GM19099 (cell line): Measurements from ENCODE around the gene RTP5.

Source experiments
- POLR2A ChIP-seq: IDR thresholded peaks from 3 replicates; pipeline ENCODE4 v1.6.1; 2011; ENCODE audit warnings: low read depth; ENCODE audit not compliant: insufficient read length; ENCODE audit errors: extremely low read depth

RTP5 gene

DNA sequence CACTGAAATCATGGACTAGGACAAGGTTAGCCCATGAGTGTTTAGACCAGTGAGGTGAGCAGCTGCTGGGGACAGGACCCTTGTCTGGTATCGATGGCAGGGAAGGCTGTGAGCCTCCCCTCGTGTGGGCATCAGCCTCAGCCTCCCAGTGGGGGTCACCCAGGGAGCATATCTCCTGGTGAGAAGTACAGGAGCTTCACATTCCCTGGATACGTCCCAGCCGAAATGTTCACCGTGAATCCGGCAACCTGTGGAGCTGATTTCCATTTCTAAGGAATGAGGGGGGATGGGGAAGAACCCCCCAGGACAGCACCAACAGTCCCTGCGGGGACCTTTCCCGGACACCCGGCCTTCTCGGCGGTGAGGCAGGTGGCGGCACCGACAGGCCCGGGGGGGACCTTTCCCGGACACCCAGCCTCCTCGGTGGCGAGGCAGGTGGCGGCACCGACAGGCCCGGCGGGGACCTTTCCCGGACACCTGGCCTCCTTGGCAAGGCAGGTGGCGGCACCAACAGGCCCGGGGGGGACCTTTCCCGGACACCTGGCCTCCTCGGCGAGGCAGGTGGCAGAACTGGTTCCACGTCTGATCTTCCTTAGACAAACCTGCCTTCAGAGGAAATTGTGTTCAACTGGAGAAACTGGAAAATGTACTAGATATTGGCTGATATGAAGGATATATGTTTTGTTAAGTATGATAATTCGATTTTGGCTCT lies 21.2 kb downstream of the RTP5 start:
- no peak for TF ChIP-seq POLR2A

DNA sequence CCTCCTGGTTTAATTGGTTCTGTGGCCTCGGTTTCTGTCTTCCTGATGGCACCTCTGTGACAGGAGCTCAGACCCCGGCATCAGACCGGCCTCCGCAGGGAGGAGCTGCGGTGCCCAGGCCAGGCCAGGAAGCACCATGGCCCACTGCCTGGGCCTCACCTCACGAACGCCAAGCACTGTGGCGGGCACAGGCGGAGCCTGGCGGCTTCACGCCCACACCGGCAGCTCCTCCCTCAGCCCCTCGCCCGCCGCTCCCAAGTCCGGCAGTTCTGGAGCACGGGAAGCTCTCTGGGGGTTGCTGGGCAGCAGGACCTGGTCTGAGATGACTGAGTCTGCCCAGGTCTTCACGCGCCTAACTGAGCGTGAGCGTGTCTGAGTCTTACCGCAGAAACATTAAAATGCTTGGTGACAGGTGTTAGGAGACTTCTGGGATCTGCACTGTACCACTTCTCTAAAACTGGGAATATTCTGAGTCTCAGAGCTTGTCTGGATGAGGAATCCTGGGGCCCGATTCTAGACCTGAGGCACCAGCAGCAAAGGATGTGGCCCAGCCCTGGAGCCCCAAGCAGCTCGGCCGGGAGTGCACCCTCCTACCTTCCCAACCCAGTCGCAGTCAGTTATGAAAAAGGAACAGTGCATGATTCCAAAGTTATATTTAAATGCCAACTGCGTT lies 21.9 kb downstream of the RTP5 start:
- TF ChIP-seq POLR2A: no peak

- no peak for TF ChIP-seq POLR2A
Observed at GRCh38 chr2:241891988-241892298, 22.4 kb downstream of the RTP5 start.

DNA sequence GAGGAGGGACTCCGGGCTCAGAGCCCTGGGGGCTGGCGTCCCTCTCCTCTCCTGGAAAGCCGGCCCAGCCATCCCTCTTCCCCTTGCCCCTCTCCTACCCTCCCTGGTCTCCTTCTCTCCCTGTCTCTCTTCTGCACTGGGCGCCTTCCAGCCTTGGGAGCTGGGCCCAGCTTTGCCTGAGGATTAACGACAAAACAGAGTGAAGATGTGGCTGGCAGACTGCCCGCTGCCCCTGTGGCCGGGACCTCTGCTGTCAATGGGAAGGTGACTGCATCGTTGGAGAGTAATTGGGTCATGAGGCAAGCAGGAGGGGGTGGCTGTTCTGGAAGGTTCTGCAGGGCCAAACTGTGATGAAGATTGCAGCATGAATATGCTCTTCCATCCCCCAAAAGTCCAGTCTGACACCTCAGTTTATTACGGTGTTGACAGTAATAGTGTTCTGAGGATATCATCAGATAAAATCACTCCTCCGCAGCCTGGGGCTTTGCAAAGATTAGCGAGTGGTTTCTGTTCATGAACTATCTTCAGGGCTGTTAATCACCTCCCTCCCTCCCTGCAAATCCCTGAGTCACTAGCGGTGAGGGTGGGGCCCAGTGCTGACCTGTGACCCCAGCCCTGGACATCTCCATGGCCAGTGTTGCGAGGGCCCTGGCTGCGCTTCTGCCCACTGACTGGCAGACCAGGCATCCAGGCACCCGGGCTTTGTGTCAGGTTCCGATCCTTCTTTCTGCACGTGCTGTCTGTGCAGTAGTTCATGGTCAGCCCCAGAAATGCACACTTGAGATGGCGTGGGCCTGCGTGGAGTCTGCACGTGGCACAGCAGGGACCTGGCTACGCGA lies 23.0 kb downstream of the RTP5 start:
- TF ChIP-seq POLR2A: no peak

GRCh38 chr2:241893265-241893664 lies 23.7 kb downstream of the RTP5 start:
- no peak for TF ChIP-seq POLR2A

DNA sequence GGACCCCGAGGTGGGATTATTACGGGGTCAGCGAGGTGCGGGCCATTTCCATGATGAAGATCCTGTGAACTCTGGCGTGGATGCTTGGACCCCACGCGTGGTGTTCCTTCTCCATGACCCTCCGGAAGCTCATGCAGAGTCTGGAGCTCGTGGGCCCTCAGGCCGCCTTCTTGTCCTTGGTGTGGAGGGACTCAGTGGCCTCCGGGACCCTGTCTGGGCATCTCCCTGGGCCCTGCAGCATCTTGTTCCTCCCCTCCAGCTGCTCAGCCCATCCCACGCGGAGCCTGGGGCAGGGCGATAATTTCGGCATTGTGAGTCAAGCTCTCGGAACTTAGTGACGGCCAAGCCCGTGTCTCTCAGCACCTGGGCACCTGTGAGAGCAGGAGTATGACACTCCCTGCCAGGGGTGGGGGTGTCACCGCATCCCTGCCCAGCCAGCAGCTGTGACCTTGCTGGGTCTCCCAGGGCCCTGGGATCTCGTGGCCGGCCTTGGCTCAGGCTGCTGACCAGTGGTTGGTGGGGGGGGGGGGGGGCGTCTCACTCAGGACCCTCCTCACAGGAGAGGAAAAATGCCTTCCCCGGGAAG lies 24.6 kb downstream of the RTP5 start:
- no peak for TF ChIP-seq POLR2A

DNA sequence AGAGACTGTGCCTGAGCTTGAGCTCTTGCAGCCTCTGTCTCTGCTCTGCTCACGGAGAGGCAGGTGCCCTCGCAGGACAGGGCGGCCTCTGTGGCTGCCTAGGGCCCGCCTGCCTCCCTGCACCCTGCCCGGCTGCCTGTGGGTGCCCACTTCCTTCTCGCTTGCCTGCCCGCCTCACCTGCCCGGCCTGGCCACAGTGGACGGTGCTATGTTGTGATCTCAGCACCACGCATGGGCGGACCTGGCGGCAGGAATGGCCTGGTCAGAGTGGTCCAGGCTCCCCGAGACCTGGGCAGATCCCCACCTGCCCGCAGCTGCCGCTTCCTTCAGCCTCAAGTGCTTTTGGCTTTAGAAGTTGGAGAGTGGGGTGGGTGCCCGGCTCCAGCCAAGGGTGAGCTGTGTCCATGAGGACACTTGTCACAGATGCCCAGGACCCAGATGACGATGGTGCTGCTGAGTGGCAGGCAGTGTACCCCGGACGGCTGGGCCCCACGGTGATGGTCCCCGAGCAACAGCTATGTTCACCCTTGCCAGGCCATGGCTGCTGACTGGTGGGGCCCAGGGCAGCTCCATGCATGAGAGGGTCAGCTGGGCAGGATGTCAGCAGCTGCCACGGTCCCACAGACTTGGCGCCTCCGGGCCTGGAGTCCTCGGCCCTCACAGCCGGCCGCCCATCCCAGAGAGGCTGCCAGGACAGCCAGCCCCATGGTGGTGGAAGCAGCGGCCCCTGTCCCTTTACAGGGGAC lies 25.3 kb downstream of the RTP5 start:
- TF ChIP-seq POLR2A: no peak

DNA sequence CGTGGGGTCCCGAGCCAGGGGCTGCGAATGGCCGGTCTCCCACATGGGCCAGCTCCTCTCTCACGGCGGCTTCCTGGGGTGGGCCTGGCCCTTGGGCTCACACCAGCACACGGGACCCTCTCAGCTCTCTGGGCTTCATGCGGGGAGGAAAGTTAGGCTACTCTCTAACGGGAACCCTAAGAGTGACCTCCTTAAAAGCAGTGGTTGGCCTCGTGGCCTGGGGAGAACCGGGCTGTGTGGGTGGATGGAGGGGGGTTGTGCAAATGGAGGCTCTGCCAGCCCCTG lies 25.8 kb downstream of the RTP5 start:
- TF ChIP-seq POLR2A: no peak

DNA sequence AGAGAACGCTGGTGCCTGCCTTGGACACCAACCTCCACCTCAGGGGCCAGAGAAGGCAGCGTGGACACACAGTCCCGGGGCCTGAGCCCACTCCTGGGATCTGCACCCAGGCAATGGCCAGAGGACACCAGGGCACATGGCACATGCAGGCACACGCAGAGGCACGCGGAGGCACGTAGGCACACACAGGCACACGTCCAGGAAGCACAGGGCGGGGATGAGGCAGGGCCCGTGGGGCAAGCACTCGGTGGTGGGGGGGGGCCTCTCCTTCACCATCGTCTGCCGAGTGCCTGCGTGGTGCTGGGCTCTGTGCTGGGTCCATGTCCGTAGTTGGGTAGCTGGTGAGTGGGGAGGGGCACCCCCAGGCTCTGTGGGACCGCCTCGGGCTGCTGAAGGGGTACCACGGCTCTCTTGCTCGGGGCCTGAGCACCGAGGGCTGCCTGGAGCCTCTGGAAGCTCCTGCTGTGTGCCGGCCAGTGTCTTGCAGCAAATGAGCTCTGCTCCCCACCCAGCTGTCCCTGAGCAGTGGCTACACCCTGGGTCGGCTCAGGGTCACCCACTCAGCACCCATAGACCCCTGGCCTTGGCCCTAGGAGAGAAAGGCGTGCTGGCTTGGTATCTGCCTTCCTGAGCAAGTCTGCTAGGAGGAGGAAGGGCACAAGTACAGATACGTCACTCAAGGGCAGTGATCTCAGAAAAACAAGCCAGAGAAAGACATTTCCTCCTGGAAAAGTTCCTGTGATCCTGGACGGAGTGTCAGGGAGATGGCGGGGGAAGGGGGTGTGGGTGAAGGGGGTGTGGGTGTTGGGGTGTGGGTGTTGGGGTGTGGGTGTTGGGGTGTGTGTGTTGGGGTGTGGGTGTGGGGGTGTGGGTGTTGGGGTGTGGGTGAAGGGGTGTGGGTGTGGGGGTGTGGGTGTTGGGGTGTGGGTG lies 26.4 kb downstream of the RTP5 start:
- no peak for TF ChIP-seq POLR2A

- no peak for TF ChIP-seq POLR2A
Observed at GRCh38 chr2:241896746-241897201, 27.2 kb downstream of the RTP5 start.

GRCh38 chr2:241897231-241897916 lies 27.8 kb downstream of the RTP5 start:
- no peak for TF ChIP-seq POLR2A

DNA sequence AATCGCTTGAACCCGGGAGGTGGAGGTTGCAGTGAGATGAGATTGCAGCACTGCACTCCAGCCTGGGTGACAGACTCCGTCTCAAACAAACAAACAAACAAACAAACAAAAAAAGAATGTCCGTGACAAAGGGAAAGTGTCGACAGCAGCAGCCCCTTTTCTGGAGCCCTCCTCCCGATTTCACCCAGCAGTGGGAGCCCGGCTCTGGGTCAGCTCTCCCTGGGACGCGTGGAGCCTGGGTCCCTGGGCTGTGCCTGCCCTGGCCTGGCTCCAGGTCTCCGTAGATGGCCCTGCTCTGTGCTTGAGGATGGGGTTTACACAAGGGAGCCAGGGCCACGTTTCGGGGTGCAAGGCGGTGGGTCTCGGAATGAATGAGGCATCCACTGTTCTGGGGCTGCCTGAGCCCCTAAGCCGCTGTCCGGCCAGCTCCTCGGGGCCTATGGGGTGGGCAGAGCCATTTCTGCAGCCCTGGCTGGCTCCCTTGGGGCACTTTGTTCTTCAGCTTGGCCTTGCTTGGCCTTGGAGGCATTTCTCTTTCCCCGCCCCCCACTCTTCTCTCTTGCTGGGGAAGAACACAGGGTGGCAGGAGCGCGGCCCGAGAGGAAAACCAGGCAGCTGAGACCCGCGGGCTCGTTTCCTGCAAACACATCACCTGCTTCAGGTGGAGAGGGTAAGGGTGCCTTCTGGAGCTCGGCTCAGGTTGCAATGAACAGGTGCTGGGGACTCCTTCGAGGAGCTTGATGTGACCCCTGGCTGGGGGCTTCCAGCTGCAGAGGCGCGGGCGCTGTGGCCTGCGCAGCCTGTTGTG lies 29.1 kb downstream of the RTP5 start:
- TF ChIP-seq POLR2A: no peak

GRCh38 chr2:241900251-241901017 lies 30.9 kb downstream of the RTP5 start:
- TF ChIP-seq POLR2A: no peak
